HG03095 (cell line): ENCODE measurements around the gene PCDHB16.
"Not testable (repeated sequence)": the region's sequence is repeated elsewhere in the genome, so short reads cannot be mapped to it uniquely, and the experiment has no call there.

Experiments
- ATAC-seq: cut with Tn5 transposase; IDR thresholded peaks from one replicate; pipeline ENCODE4 v1.9.1; 2021; ENCODE audit warnings: moderate library complexity; ENCODE audit not compliant: unreplicated experiment

Gene PCDHB16

DNA sequence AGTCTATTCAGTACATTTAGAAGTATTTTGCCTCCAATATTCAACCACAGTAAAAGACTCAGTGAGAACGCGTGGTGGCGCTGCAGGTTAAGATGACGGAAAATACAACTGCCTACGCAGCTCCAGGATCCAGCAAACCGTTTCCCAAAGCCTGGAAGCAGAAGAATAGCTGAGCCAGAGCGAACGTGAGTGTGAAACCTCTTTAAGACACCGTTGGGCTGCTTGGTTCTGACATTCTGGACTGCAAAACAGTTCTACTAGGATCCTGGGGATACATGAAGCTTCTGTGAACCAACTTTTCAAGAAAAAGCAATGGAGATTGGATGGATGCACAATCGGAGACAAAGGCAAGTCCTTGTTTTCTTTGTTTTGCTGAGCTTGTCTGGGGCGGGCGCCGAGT lies at the start of gene PCDHB16:
TSS of gene PCDHB16 (plus strand) at position 140 of the 400 bp plus-strand sequence. CDS start at position 313, 173 bp downstream.
- ATAC-seq = no peak

DNA sequence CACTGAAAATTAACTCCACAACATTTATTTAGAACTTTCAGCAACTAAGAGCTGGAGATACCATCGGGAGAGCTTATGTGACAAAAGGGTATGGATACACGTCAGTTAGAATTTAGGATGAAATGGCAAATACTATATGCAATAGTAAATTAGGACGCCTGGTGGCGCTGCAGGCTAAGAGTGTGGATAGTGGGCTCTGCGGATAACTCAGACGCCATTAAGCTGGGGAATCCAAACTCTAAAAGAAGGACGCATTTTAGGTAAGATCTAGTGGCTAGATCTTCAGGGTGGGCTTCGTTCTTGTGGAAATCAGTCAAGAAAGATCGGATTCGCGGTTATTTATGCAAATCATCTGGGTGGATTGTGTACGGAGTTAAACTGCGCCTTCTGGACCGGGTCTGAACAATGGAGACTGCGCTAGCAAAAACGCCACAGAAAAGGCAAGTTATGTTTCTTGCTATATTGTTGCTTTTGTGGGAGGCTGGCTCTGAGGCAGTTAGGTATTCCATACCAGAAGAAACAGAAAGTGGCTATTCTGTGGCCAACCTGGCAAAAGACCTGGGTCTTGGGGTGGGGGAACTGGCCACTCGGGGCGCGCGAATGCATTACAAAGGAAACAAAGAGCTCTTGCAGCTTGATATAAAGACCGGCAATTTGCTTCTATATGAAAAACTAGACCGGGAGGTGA lies 47.0 kb upstream of the PCDHB16 start, which contains the start of gene PCDHB5:
TSS of gene PCDHB5 (plus strand) at position 177 of the 688 bp plus-strand sequence. CDS start at position 406, 229 bp downstream.
- no peak for ATAC-seq

DNA sequence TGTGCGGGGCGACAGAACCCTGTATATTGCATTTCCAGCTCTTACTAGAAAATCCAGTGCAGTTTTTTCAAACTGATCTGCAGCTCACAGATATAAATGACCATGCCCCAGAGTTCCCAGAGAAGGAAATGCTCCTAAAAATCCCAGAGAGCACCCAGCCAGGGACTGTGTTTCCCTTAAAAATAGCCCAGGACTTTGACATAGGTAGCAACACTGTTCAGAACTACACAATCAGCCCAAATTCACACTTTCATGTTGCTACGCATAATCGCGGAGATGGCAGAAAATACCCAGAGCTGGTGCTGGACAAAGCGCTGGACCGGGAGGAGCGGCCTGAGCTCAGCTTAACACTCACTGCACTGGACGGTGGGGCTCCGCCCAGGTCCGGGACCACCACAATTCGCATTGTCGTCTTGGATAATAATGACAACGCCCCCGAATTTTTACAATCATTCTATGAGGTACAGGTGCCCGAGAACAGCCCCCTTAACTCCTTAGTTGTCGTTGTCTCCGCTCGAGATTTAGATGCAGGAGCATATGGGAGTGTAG lies 46.4 kb upstream of the PCDHB16 start:
- ATAC-seq = no peak

DNA sequence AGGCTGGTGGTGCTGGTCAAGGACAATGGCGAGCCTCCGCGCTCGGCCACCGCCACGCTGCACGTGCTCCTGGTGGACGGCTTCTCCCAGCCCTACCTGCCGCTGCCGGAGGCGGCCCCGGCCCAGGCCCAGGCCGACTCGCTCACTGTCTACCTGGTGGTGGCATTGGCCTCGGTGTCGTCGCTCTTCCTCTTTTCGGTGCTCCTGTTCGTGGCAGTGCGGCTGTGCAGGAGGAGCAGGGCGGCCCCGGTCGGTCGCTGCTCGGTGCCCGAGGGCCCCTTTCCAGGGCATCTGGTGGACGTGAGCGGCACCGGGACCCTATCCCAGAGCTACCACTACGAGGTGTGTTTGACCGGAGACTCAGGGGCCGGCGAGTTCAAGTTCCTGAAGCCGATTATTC lies 44.8 kb upstream of the PCDHB16 start:
- ATAC-seq = not testable (repeated sequence)

DNA sequence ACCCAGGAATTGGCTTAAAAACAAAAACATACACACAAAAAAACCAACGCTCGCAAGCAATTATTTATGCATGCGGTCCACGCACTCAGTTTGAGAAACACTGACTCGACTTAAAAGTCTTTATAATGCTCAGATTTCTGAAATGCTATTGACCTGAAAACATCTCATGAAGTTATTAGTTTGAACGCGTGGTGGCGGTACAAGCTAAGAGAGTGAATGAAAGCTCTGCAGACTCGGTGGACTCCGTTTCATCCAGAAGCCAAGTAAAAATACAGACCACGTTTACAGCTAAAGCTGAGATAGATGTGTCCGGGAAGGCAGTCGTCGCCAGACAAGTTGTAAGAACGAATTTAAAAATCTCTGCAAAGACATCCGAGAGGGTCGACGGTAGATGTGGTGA lies 32.4 kb upstream of the PCDHB16 start, which contains the start of gene PCDHB6:
TSS of gene PCDHB6 (plus strand) at position 246 of the 400 bp plus-strand sequence. CDS start 201 bp downstream, outside the sequence.
- no peak for ATAC-seq

DNA sequence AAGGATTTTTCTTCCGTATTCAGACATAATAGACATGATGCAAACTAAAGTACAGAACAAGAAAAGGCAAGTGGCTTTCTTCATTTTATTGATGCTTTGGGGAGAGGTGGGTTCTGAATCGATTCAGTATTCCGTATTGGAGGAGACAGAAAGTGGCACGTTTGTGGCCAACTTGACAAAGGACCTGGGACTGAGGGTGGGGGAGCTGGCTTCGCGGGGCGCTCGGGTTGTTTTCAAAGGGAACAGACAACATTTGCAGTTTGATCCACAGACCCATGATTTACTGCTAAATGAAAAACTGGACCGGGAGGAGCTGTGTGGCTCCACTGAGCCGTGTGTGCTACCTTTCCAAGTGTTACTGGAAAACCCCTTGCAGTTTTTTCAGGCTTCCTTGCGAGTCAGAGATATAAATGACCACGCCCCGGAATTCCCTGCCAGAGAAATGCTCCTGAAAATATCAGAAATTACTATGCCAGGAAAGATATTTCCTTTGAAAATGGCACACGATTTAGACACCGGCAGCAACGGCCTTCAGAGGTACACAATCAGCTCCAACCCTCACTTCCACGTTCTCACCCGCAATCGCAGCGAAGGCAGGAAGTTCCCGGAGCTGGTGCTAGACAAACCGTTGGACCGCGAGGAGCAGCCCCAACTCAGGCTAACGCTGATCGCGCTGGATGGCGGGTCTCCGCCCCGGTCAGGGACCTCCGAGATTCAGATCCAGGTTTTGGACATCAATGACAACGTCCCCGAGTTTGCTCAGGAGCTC lies 31.8 kb upstream of the PCDHB16 start:
- no peak for ATAC-seq

DNA sequence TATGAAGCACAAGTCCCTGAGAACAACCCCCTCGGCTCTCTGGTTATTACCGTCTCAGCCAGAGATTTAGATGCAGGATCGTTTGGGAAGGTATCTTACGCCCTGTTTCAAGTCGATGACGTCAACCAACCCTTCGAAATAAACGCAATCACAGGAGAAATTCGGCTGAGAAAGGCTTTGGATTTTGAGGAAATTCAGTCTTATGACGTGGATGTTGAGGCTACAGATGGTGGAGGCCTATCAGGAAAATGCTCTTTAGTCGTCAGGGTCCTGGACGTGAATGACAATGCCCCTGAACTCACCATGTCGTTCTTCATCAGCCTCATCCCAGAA lies 31.2 kb upstream of the PCDHB16 start:
- no peak for ATAC-seq

DNA sequence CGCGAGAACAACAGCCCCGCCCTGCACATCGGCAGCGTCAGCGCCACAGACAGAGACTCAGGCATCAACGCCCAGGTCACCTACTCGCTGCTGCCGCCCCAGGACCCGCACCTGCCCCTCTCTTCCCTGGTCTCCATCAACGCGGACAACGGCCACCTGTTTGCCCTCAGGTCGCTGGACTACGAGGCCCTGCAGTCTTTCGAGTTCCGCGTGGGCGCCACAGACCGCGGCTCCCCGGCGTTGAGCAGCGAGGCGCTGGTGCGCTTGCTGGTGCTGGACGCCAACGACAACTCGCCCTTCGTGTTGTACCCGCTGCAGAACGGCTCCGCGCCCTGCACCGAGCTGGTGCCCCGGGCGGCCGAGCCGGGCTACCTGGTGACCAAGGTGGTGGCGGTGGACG lies 30.6 kb upstream of the PCDHB16 start:
- ATAC-seq = not testable (repeated sequence)

DNA sequence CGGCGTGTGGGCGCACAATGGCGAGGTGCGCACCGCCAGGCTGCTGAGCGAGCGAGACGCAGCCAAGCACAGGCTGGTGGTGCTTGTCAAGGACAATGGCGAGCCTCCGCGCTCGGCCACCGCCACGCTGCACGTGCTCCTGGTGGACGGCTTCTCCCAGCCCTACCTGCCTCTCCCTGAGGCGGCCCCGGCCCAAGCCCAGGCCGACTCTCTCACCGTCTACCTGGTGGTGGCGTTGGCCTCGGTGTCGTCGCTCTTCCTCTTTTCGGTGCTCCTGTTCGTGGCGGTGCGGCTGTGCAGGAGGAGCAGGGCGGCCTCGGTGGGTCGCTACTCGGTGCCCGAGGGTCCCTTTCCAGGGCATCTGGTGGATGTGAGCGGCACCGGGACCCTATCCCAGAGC lies 30.1 kb upstream of the PCDHB16 start:
- ATAC-seq = not testable (repeated sequence)

DNA sequence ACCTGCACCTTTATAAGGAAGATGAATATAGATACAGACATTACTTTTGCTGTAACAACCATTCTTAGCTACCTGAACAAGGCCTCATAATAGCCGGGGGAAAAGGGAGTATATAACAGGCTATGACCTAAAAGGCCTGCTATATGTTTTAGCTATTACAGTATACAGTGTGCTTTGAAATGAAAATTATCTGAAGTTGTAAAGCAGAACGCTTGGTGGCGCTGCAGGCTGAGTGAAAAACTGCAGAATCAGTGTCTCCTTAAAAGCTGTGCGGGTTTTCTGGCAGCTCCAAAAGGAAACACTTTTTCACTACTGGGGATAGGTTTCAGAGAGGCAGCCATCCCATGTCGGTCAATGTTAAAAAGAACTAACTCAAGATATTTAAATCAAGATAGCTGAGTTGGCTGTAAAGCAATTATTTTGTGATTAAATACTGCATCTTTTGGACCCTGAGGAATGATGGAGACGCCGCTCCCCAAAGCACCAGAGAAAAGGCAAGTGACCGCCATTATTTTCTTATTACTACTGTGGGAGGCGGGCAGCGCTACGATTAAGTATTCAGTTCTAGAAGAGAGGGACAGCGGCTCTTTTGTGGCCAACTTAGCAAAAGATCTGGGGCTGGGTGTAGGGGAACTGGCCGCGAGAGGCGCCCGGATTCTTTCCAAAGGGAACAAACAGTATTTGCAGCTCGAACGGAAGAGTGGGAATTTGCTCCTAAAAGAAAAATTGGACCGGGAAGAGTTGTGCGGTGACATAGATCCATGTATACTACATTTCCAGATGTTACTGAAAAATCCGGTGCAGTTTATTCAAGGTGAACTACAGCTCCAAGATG lies 26.4 kb upstream of the PCDHB16 start:
- ATAC-seq = no peak

DNA sequence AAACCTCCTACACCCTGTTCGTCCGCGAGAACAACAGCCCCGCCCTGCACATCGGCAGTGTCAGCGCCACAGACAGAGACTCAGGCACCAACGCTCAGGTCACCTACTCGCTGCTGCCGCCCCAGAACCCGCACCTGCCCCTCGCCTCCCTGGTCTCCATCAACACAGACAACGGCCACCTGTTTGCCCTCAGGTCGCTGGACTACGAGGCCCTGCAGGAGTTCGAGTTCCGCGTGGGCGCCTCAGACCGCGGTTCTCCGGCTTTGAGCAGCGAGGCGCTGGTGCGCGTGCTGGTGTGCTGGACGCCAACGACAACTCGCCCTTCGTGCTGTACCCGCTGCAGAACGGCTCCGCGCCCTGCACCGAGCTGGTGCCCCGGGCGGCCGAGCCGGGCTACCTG lies 24.8 kb upstream of the PCDHB16 start:
- not testable (repeated sequence) for ATAC-seq

DNA sequence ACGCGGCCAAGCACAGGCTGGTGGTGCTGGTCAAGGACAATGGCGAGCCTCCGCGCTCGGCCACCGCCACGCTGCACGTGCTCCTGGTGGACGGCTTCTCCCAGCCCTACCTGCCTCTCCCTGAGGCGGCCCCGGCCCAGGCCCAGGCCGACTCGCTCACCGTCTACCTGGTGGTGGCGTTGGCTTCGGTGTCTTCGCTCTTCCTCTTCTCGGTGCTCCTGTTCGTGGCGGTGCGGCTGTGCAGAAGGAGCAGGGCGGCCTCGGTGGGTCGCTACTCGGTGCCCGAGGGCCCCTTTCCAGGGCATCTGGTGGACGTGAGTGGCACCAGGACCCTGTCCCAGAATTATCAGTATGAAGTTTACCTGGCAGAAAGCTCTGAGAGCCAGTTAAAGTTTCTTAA lies 24.3 kb upstream of the PCDHB16 start:
- ATAC-seq = not testable (repeated sequence)

DNA sequence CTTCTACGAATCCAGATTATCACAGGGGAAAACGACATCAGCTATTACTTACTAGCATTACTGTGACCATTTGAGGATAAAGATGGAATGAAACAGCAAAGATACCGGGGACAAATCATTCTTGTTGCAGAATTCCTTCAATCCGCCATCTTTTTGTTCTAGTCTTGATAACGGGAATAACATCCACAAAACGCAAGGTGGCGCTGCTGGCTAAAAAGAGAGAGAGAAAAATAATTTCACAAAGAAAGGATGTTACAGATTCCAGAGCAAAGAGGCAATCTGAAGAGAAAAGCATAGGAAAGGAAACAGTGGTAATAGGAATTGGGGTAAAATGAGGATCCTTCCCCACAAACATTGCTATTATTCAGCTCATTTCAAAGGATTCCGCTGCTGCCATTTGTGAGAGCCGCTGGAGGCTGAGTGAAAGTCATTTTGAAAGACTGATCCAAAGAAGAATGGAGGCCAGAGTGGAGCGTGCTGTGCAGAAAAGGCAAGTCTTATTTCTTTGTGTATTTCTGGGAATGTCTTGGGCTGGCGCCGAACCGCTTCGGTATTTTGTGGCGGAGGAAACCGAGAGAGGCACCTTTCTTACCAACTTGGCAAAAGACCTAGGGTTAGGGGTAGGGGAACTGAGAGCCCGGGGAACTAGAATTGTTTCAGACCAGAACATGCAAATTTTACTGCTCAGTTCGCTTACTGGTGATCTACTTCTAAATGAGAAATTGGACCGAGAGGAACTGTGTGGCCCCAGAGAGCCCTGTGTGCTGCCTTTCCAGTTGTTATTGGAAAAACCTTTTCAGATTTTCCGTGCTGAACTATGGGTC lies 9.6 kb upstream of the PCDHB16 start, which contains the start of gene PCDHB7:
TSS of gene PCDHB7 (plus strand) at position 264 of the 824 bp plus-strand sequence. CDS start at position 456, 192 bp downstream.
- ATAC-seq = no peak

DNA sequence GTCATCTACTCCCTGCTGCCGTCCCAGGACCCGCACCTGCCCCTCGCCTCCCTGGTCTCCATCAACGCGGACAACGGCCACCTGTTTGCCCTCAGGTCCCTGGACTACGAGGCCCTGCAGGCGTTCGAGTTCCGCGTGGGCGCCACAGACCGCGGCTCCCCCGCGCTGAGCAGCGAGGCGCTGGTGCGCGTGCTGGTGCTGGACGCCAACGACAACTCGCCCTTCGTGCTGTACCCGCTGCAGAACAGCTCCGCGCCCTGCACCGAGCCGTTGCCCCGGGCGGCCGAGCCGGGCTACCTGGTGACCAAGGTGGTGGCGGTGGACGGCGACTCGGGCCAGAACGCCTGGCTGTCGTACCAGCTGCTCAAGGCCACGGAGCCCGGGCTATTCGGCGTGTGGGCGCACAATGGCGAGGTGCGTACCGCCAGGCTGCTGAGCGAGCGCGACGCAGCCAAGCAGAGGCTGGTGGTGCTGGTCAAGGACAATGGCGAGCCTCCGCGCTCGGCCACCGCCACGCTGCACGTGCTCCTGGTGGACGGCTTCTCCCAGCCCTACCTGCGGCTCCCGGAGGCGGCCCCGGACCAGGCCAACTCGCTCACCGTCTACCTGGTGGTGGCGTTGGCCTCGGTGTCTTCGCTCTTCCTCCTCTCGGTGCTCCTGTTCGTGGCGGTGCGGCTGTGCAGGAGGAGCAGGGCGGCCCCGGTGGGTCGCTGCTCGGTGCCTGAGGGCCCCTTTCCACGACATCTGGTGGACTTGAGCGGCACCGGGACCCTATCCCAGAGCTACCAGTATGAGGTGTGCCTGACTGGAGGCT lies 7.7 kb upstream of the PCDHB16 start:
- not testable (repeated sequence) for ATAC-seq

DNA sequence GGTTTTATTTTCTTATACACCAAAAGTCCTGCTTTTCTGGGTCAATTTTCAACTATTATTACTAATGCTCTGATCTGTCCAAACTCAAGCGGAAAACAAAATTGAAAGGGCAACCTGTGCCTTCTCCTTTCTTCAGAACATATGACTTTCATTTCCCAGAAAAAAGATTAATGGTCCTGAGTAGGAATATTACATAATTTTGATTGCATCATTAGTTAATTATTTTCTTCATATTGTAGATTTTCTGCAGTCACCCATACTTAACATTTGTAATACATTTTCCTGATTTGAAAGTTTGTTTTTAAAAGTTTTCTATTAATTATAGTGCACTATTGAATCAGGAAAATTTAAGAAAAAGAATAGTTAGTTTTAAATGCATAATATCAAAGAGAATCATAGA lies 6.3 kb upstream of the PCDHB16 start:
- ATAC-seq = no peak

DNA sequence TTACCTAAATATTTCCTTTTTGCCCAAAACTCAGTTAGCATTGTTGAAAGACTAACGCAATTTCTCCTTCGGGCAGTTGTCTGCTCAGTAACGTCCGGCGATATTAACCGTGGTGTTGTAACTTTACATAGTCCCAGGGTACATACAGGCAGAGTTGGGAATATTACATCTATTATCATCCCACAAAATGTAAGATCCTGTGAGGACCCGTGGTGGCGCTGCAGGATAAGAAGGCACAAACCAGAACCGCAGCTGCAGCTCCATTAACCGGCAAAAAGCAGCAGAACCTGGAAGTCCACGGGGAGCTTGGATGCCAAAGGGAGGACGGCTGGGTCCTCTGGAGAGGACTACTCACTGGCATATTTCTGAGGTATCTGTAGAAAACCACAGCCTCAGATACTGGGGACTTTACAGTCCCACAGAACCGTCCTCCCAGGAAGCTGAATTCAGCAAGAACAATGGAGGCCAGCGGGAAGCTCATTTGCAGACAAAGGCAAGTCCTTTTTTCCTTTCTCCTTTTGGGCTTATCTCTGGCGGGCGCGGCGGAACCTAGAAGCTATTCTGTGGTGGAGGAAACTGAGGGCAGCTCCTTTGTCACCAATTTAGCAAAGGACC lies 4.5 kb upstream of the PCDHB16 start, which contains the start of gene PCDHB8:
TSS of gene PCDHB8 (plus strand) at position 214 of the 615 bp plus-strand sequence. CDS start at position 459, 245 bp downstream.
- not testable (repeated sequence) for ATAC-seq

DNA sequence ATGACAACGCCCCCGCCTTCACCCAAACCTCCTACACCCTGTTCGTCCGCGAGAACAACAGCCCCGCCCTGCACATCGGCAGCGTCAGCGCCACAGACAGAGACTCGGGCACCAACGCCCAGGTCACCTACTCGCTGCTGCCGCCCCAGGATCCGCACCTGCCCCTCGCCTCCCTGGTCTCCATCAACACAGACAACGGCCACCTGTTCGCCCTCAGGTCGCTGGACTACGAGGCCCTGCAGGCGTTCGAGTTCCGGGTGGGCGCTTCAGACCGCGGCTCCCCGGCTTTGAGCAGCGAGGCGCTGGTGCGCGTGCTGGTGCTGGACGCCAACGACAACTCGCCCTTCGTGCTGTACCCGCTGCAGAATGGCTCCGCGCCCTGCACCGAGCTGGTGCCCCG lies 2.8 kb upstream of the PCDHB16 start:
- not testable (repeated sequence) for ATAC-seq

DNA sequence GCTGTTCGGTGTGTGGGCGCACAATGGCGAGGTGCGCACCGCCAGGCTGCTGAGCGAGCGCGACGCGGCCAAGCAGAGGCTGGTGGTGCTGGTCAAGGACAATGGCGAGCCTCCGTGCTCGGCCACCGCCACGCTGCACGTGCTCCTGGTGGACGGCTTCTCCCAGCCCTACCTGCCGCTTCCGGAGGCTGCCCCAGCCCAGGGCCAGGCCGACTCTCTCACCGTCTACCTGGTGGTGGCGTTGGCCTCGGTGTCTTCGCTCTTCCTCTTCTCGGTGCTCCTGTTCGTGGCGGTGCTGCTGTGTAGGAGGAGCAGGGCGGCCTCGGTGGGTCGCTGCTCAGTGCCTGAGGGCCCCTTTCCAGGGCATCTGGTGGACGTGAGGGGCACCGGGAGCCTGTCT lies 2.3 kb upstream of the PCDHB16 start:
- ATAC-seq = not testable (repeated sequence)

DNA sequence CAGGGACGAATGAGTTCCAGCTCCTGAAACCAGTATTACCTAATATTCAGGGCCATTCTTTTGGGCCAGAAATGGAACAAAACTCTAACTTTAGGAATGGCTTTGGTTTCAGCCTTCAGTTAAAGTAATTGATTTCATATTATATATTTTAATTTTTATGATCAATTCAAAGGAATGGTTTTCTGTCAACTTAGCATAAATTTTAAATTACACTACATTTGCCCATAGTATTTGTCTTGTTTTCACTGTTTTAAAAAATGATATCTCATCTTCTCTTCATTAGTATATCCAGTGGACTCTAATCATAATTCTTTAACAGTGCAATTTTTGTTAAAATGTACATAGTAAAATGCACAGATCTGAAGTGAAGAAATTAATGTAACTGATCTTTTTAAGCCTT lies 1.9 kb upstream of the PCDHB16 start:
- no peak for ATAC-seq
